HG03159 (cell line): Measurements from ENCODE around the gene REG1B.

Experiments used
- ATAC-seq: cut with Tn5 transposase; IDR thresholded peaks from one replicate; pipeline ENCODE4 v1.9.1; 2021; ENCODE audit warnings: mild to moderate bottlenecking, moderate library complexity; ENCODE audit not compliant: unreplicated experiment

REG1B gene, protein sequence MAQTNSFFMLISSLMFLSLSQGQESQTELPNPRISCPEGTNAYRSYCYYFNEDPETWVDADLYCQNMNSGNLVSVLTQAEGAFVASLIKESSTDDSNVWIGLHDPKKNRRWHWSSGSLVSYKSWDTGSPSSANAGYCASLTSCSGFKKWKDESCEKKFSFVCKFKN

DNA sequence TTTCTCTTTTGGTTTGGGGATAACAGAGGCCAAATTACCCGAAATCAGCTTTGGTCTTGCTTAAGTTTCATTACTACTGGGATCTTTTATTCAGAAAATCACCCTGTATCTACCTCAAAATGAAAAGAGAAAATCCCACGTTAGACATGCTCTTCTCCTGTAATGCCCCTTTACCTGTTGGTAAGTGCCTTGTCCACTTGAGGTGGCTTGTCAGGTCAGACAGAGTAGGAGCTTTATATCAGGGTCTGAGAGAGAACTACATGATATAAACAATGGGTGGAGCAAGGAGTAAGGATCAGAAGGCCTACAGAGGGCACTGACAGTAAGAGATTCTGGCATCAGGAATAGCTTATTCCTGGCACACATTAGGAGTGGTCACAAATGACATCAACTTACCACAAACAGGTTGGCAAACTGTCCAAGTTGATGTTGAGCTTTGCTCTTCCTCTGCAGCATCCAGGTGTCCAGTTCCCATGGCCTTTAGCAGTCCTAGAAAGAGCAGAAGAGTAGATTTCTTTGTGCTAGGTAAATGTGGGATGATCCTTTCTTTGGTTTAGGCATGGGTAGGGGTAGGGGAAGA lies at the start of gene REG1B:
Gene REG1B, minus strand, starts transcription at position 209 of the 580 bp plus-strand sequence. CDS start 381 bp downstream, outside the sequence.
- no peak for ATAC-seq

DNA sequence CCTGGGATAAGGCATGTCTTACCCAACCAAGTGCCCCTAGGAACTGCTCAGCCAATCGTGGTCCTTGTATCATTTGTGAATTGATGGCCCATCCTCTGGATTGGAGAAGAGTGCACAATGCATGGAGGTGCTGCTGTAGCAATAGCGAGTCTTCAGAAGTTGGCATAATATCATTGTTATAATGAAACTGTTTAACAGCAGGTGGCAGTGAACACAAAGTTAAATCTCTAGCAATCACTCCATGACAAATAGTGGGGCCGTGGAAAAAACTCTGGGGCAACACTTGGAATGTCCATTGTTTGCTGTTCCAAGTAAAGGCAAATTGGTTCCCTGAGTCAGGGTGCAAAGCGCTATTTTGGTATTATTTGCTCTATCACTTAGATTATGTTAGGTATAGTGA lies 43.9 kb upstream of the REG1B start:
- ATAC-seq = no peak

DNA sequence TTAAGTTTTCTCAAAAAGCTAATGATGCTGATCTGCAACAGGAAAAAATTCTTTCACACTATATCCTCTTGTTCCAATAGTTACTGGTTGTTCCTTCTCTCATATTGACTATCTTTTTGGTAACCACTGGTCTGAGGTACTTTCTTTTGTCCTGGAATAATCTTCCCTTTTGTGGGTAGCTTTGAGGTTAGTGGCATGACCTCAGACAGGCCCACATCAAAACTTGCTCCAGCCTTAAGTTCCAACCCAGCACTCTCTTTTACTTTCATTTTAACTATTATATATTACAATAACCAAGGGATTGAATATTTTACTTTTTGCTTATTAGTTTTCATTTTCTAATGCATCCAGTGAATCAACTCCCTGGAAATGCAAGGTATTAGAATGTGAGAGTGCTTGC lies 42.0 kb upstream of the REG1B start:
- ATAC-seq = no peak

DNA sequence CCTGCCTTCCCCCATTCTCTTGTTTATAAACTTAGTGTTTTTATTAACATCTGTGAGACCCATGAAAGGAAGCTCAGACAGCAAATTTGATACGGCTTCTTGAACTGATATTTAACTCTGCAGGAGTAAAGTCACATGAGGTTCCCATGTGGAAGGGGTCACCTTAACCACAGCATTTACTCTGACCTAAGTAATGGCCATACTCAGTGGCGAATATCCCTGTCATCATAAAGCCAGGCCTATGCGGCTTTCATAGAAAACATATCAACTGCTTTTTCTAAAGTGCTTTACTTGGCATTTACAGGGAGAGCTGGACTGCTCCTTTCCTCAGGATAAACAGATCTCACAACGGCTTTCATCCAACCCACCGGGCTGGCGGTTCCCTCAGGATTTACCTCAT lies 41.5 kb upstream of the REG1B start:
- ATAC-seq = no peak

DNA sequence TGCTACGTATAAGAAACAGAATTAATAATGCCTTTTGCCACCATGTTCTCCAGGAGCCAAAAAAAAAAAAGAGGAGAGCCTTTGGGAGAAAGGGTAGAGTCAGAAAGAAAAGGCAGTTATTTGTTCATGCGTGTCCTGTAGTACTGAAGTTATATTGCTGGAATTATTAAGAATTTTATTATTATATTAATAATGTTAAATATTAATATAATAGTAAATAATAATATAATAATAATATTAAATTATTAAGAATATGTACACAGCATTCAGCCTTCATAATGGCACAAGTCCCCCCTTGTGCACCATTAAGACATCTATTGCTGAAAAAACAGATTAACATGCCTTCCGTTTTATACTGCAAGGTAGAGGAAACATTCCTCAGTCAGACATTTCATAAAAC lies 40.6 kb upstream of the REG1B start:
- no peak for ATAC-seq

DNA sequence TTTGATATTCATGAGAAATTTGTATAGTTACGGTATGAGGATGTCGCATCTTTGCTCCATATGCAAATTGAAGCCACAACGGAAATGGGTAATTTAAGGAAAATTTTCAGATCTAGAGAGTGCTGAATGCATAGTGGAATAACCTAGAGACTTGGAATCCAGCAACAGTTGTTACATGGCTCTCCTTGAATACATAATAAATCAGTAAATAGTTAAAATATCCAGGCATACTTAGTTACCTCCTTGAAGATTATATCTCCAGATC lies 37.9 kb upstream of the REG1B start:
- ATAC-seq = no peak

DNA sequence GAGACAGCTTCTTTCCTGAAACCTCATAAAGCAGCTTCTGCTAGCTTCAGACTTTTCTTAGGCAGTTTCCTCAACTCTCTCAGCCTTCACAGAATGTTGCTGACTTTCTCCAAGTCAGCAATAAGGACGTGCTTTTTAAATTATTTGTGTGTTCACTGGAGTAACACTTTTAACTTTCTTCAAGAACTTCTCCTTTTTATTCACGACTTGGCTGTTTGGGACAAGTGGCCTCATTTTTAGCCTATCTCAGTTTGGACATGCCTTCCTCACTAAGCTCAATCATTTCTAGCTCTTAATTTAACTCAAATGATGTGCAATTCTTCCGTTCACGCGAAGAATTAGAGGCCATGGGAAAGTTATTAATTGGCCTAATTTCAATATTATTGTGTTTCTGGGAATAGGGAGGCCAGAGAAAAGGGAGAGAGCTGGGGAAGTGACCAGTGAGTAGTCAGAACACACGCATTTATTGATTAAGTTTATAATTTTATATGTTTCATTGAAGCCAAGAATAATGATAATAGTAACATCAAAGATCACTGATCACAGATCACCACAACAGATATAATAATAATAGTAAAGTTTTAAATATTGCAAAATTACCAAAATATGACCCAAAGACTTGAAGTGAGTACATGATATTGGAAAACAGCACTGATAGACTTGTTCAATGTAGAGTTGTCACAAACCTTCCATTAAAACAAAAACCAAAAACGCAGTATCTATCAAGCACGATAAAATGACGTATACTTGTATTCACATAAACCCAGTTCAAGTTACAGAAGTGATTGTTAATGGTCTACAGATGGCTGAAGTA lies 37.3 kb upstream of the REG1B start:
- ATAC-seq = no peak

DNA sequence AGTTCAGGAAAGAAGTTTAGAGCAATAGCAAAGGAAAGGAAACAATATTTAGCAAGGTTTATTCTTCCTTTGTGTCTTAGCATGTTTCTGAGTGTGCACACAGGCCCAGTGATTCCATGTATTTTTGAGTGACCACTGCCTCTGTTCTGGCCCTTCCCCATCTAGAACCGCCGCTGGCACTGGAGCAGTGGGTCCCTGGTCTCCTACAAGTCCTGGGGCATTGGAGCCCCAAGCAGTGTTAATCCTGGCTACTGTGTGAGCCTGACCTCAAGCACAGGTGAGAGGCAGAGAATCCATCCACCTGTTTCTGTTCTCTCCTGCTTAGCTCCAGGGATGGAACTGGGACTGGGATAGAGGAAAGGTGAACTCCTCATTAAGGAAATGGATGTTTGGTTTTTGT lies 34.9 kb upstream of the REG1B start:
- ATAC-seq = no peak

DNA sequence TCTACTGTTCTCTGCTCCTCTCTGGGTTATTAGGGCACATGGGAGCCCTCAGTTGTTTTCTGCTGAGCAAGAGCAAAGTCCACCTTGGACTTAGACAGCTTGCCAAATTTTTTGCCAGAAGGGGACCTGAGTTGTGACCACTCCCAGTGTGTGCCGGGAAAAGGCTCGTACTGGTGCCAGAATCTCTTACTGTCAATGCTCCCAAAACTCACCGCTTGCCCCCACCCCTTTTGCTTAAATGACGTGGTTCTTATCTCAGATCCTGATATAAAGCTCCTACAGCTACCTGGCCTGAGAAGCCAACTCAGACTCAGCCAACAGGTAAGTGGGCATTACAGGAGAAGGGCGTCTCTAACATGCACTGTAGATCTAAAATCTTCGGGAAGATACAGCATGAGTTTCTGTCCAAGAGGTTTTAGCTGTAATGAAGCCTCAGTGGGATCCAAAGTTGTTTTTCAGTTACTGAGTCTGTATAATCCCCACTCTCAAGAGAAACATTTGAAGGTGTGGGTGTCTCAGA lies 32.5 kb upstream of the REG1B start, which contains the start of gene REG1A:
Gene REG1A, plus strand, starts transcription at position 295 of the 520 bp plus-strand sequence. CDS start 374 bp downstream, outside the sequence.
- no peak for ATAC-seq

DNA sequence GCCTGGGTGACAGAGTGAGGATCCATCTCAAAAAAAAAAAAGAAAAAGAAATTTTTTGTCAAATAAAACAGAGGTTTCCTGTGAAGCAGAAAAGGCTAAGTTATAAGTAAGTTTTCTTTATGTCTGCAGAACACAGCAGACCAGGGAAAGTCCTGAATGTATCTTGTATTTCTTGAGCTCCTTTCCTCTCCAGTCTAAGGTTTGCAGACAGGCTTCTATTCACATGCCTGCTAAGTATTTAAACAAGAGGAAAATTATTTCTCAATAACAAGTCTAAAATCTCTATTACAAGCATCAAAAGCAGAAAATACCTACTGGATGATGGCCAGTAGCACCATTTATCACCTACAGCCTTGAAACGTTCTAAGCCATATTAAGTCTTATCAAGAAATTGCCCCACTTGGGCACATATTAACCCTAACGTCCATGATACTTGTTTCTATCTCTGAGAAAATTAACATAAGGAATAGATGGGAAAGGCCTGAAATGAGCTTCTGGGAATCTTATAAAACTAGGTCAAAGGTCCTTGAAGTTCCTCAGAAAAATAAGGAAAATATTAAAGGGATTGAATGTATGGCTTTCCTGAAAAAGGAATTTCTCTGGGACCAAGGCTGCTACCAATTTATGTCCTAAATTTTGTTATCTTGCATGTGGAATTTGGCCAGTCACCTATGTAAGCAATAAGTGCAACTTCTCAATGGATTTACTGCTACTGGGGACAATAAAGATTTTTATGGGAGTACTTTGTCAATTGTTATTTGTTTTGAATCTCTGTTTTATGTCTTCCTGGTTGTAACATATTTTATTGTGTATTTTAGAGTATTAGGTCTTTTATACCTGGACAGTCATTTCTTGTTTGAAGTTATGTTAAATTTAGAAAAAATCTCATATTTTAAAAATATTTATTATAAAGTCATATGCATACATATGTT lies 29.5 kb upstream of the REG1B start:
- ATAC-seq = no peak

DNA sequence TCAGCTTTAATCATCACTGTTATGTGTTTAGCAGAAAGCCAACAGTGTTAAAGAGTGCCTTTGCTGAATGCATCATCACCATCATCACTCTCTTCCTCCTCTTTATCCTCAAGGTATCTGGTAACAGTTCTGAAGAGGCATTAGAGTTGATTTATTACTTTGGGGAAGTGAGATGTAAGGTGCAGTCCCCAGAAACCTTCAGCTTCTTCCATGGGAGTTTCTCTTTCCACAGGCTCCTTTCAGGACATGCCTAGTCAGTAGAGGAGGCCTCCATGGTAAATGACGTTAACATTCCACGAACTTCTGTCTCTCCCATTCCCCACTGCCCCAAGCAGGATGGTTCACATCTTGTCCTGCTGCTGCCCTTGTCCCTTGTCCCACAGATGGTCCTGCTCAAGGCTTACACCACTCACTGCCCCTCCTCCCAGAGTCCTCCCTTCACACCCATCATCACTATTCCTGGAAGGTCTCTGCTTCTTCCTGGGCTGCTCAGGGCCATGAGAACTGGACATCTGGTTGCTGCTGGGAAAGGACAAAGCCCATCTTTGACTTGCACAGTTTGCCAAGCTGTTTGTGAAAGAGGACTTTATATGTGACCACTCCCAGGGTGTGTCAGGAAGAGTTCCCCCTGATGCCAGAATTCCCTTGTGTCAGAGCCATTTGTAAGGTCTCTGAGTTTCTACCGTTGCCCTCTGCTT lies 27.2 kb upstream of the REG1B start:
- ATAC-seq = no peak

DNA sequence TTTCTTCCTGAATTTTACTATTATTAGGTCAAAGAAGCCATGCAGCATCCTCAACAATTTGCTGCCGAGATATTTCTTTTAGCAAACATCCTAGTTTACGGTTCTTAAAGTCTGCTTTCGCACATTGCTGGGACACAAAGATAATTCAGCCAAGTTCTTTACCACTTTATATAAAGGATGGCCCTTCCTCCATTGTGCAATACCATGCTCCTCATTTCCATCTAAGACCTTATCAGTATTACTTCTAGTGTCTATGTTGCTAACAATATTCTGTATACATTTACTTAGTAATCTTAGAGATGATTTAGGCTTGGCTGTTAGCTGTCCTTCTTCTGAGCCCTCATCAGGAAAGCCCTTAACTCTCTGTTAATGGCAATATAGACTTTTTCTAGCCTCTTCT lies 24.5 kb upstream of the REG1B start:
- no peak for ATAC-seq

DNA sequence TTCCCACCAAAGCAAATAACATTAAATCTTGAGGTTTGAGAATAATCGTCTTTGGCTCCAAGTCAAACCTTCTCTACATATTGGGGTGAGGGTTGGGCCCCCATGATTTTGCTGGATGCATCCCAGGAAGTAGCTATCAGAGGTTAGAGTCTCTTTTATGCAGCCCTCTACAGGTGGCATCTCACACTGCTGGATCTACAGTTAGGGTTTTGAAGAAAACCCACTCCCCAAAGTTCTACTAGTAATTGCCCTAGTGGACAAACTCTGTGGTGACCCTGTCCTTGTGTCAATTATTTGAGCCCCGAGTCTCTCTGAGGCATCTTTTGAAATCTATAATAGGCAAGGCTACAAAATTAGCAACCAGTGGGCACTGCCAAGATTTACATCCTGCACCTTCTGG lies 17.5 kb upstream of the REG1B start:
- no peak for ATAC-seq

DNA sequence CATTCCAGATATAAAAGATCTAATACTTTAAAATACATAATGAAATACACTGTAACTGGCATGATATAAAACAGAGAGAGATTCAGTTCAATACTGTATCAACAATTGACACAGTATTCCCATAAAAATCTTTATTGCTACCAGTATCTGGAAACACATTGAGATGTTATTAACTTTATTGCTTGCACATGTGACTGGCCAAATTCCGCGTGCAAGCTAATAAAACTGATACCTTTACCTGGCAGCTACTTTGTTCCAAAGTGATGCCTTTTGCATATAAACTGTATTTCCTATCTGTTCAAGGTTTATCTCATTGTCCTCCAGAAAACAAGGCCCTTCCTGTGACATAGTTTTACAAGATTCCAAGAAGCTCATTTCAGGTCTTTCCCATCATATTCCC lies 15.4 kb upstream of the REG1B start:
- no peak for ATAC-seq

DNA sequence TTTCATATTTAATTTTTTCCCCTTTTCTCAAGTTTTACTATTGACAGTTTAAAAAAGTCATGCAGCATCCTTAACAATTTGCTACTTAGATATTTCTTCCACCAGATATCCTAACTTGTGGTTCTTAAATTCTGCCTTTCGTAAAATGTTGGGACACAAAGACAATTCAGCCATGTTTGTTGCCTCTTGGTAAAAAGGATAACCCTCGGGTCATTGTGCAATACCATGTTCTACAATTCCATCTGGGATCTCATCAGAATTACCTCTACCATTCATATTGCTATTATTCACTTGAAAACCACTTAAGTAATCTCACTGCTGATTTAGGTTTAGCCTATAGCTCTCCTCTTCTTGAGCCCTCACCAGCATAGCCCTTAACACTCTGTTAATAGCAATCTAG lies 13.2 kb upstream of the REG1B start:
- ATAC-seq = no peak

DNA sequence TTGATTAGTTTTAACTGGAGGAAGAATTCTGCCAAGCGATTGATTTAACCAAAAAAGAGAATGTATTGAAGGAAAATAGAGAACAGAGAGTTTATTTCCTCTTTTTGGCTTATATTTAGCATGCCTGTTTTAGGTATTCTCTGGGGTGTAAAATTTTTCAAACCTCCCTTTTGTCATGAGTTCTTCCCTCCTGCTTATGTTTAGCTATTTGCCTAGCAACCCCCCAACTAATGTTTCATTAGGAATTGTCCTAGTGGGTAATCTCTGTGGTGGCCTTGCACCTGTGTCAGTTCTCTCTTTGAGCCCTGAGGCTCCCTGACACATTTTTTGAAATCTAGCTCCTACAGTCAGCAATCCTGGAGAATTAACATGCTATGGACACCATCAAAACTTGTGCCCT lies 12.5 kb upstream of the REG1B start:
- ATAC-seq = no peak

DNA sequence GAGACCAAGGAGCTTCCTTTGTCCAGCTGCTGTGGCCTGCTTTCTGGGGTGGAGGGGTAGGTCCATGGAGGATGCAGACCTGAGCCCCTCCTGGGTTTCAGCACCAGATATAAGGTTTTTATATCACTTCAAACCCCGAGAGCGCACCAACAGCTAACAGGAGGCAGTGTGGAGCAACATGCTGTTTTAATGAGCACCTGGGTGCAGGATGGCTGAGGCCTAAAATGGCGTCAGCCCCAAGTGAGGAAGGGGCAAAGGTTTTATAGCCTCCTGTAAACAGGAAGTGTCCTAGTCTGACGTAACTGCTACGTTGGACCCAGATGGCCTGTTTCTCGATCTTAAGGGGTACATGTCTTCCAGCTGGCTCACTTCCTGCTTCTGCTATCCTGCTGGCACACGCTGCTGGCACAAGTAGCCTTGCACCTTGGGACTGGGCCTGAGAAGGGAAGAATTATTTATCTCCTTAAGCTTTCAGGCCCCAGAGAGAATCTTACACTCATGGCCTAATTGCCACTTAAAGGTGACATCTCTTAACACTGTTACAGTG lies 11.4 kb upstream of the REG1B start:
- ATAC-seq = no peak

DNA sequence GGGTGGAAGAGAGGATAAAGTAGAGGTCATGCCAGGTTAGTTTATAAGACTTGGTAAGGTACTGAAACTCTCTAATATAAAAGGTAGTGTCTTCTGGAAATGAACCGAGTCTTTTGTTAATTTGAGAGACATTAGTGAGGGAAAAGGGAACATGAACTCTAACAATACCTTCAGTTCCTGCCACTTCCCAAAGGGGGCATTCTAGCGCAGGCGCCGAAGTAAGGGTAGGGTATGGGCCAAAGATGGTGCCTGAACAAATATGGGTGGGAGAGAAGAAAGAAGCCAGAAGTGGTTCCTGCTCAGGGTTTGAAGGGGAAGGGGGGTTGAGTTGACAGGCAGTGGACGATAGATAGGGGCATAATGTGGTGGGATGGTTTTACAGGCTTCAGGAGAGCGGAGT lies 10.1 kb upstream of the REG1B start:
- no peak for ATAC-seq

DNA sequence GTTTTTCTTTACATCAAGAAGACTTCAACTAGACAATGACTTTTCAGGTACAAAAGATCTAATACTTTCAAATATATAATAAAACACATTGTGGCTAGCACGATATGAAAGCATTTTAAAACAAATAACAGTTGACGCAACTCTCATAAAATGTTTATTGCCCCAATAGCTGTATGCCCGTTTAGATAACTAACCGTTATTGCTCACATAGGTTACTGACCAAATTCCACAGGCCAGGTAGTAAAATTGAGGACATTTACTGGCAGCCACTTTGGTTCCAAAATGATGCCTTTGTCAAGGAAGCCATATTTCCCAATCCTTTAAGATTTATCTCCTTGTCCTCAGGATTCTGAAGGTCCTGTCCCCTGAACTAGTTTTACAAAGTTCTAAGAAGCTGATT lies 2.9 kb upstream of the REG1B start:
- ATAC-seq = no peak

DNA sequence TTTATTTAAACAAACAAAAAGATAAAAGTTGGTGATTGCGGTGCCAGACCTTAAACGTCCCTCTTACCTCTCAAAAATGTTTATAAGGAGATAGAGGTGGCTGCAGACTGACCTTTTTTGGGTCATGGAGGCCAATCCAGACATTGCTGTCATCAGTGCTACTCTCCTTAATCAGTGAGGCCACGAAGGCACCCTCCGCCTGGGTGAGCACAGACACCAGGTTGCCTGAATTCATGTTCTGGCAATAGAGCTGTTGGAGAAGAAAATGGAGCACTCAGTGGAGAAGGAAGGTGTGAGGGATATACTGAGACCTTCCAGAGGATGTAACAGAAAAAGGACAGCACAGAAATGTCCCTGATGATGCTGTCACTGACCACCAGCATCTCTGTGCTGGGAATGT lies 1.5 kb downstream of the REG1B start:
- no peak for ATAC-seq
